HG03571 (cell line): ENCODE measurements around the gene PRSS2.
"Not testable (repeated sequence)": the region's sequence is repeated elsewhere in the genome, so short reads cannot be mapped to it uniquely, and the experiment has no call there.

Experiments used
- ATAC-seq: cut with Tn5 transposase; IDR thresholded peaks from one replicate; pipeline ENCODE4 v1.9.1; 2021; ENCODE audit not compliant: unreplicated experiment

The PRSS2 gene

GRCh38 chr7:142758312-142758711 lies 12.5 kb upstream of the PRSS2 start:
- ATAC-seq, result not testable (repeated sequence)

- no peak for ATAC-seq
These were observed 11.3 kb upstream of the PRSS2 start for GRCh38 chr7:142759433-142759832.

GRCh38 chr7:142760071-142760642 lies 10.6 kb upstream of the PRSS2 start:
- no peak for ATAC-seq

GRCh38 chr7:142761606-142762005 lies 9.2 kb upstream of the PRSS2 start:
- not testable (repeated sequence) for ATAC-seq

- ATAC-seq, result no peak
These were observed 8.7 kb upstream of the PRSS2 start for GRCh38 chr7:142762104-142762503.

GRCh38 chr7:142767451-142767850 lies 3.3 kb upstream of the PRSS2 start:
- ATAC-seq, result no peak

- no peak for ATAC-seq
These were observed 2.9 kb upstream of the PRSS2 start for GRCh38 chr7:142767861-142768260.

GRCh38 chr7:142768885-142769284 lies 1.9 kb upstream of the PRSS2 start:
- not testable (repeated sequence) for ATAC-seq

- ATAC-seq, result peak; percentile 67
These were observed 568 bp downstream of the PRSS2 start for GRCh38 chr7:142771353-142771723.

- ATAC-seq, result no peak
These were observed 1.3 kb downstream of the PRSS2 start for GRCh38 chr7:142772051-142772450.

GRCh38 chr7:142772673-142773072 lies 1.9 kb downstream of the PRSS2 start:
- no peak for ATAC-seq

- no peak for ATAC-seq
These were observed 2.5 kb downstream of the PRSS2 start for GRCh38 chr7:142773230-142773629.

GRCh38 chr7:142773937-142774744 lies 3.4 kb downstream of the PRSS2 start:
- ATAC-seq, result no peak

GRCh38 chr7:142774826-142775225 lies 4.1 kb downstream of the PRSS2 start:
- ATAC-seq, result no peak

- not testable (repeated sequence) for ATAC-seq
These were observed 4.8 kb downstream of the PRSS2 start for GRCh38 chr7:142775351-142776115.

- ATAC-seq, result no peak
These were observed 5.6 kb downstream of the PRSS2 start for GRCh38 chr7:142776206-142776844.

GRCh38 chr7:142776845-142777225 lies 6.1 kb downstream of the PRSS2 start:
- ATAC-seq, result not testable (repeated sequence)

GRCh38 chr7:142777318-142777717 lies 6.5 kb downstream of the PRSS2 start:
- ATAC-seq, result no peak

- peak; percentile 89 for ATAC-seq
These were observed 12.4 kb downstream of the PRSS2 start for GRCh38 chr7:142782922-142783900.

GRCh38 chr7:142784096-142784495 lies 13.3 kb downstream of the PRSS2 start:
- ATAC-seq, result no peak
